HepG2 (cell line): ENCODE results near the gene IZUMO4. TPM values are rescaled to one million over a fixed set of nuclear protein-coding genes. Genes with fewer than 3 reads are reported as not detected.

Experiments used
- ADNP ChIP-seq: sonication (generic); formaldehyde crosslinking; IDR thresholded peaks from 2 replicates; pipeline ENCODE4 v1.4.0; 2020; ENCODE audit warnings: missing genetic modification reagents
- CSRNP1 ChIP-seq: sonication (generic); formaldehyde crosslinking; IDR thresholded peaks from 2 replicates; pipeline ENCODE4 v1.8.1; 2023; ENCODE audit warnings: mild to moderate bottlenecking, missing genetic modification reagents
- FOXC1 ChIP-seq: sonication (generic); formaldehyde crosslinking; IDR thresholded peaks from 2 replicates; pipeline ENCODE4 v1.8.0; 2022; ENCODE audit warnings: mild to moderate bottlenecking, missing genetic modification reagents, borderline replicate concordance
- HDAC1 ChIP-seq: sonication (generic); formaldehyde crosslinking; IDR thresholded peaks from 2 replicates; pipeline ENCODE4 v1.5.1; 2020; ENCODE audit warnings: mild to moderate bottlenecking, missing genetic modification reagents
- JARID2 ChIP-seq: sonication (generic); formaldehyde crosslinking; IDR thresholded peaks from 2 replicates; pipeline ENCODE4 v1.8.1; 2023; ENCODE audit warnings: missing genetic modification reagents, inconsistent platforms; ENCODE audit not compliant: insufficient replicate concordance
- KLF6 ChIP-seq: IDR thresholded peaks from 2 replicates; pipeline ENCODE4 v1.8.0; 2016; ENCODE audit warnings: missing biosample characterization, missing genetic modification reagents
- PREB ChIP-seq: sonication (generic); formaldehyde crosslinking; IDR thresholded peaks from 2 replicates; pipeline ENCODE4 v1.4.0; 2020; ENCODE audit warnings: missing genetic modification reagents
- SALL2 ChIP-seq: sonication (generic); formaldehyde crosslinking; IDR thresholded peaks from 2 replicates; pipeline ENCODE4 v1.8.1; 2023; ENCODE audit warnings: mild to moderate bottlenecking, missing genetic modification reagents, inconsistent platforms
- ZBTB38 ChIP-seq: sonication (generic); formaldehyde crosslinking; IDR thresholded peaks from 2 replicates; pipeline ENCODE4 v1.5.1; 2020; ENCODE audit warnings: mild to moderate bottlenecking, missing genetic modification reagents
- ZKSCAN5 ChIP-seq: sonication (generic); formaldehyde crosslinking; IDR thresholded peaks from 2 replicates; pipeline ENCODE4 v1.5.1; 2020; ENCODE audit warnings: mild to moderate bottlenecking, missing genetic modification reagents
- ZNF136 ChIP-seq: sonication (generic); formaldehyde crosslinking; IDR thresholded peaks from 2 replicates; pipeline ENCODE4 v1.8.1; 2022; ENCODE audit warnings: low read depth, mild to moderate bottlenecking, moderate library complexity, missing genetic modification reagents
- ZNF292 ChIP-seq: sonication (generic); formaldehyde crosslinking; IDR thresholded peaks from 2 replicates; pipeline ENCODE4 v1.8.1; 2022; ENCODE audit warnings: mild to moderate bottlenecking, low read depth, missing genetic modification reagents, borderline replicate concordance
- ZNF317 ChIP-seq: sonication (generic); formaldehyde crosslinking; IDR thresholded peaks from 2 replicates; pipeline ENCODE4 v1.5.0; 2020; ENCODE audit warnings: mild to moderate bottlenecking, missing genetic modification reagents
- ZNF33B ChIP-seq: sonication (generic); formaldehyde crosslinking; IDR thresholded peaks from 2 replicates; pipeline ENCODE4 v1.5.1; 2020; ENCODE audit warnings: mild to moderate bottlenecking, missing genetic modification reagents
- ZNF354B ChIP-seq: sonication (generic); formaldehyde crosslinking; IDR thresholded peaks from 2 replicates; pipeline ENCODE4 v1.8.0; 2022; ENCODE audit warnings: mild to moderate bottlenecking, missing genetic modification reagents
- ZNF607 ChIP-seq: sonication (generic); formaldehyde crosslinking; IDR thresholded peaks from 2 replicates; pipeline ENCODE4 v1.5.1; 2020; ENCODE audit warnings: missing genetic modification reagents, mild to moderate bottlenecking, borderline replicate concordance
- ZNF615 ChIP-seq: sonication (generic); formaldehyde crosslinking; IDR thresholded peaks from 2 replicates; pipeline ENCODE4 v1.5.0; 2020; ENCODE audit warnings: mild to moderate bottlenecking, missing genetic modification reagents, borderline replicate concordance
- ZNF678 ChIP-seq: sonication (generic); formaldehyde crosslinking; IDR thresholded peaks from 2 replicates; pipeline ENCODE4 v1.4.0; 2020; ENCODE audit warnings: mild to moderate bottlenecking, missing genetic modification reagents
- ZNF816 ChIP-seq: sonication (generic); formaldehyde crosslinking; IDR thresholded peaks from 2 replicates; pipeline ENCODE4 v1.8.0; 2022; ENCODE audit warnings: missing genetic modification reagents, mild to moderate bottlenecking, borderline replicate concordance
- ZNF891 ChIP-seq: sonication (generic); formaldehyde crosslinking; IDR thresholded peaks from 2 replicates; pipeline ENCODE4 v1.5.0; 2020; ENCODE audit warnings: mild to moderate bottlenecking, missing genetic modification reagents
- polyA plus RNA-seq, 8 experiments: library from polyadenylated mRNA; depleted of rRNA in 3 of 8; stranded (reverse) in 7 of 8; unstranded in 1 of 8; fragments of >200 nt; fragmentation: Illumina TruSeq in 4 of 8; extraction: Trizol in 4 of 8; gene quantifications; 2 replicates each; pipeline versions ENCODE4 v1.2.1 to v1.2.3, GENCODE V29; 2011 to 2016; ENCODE audit warnings: low read depth in 4 of 8, missing spikeins in 1 of 8, mixed read lengths in 1 of 8; ENCODE audit not compliant: insufficient read depth in 1 of 8
- total RNA-seq, 5 experiments: library from RNA; depleted of rRNA; stranded (reverse); fragments of >200 nt; fragmentation: Illumina TruSeq; extraction: Trizol; gene quantifications; 2 replicates each; pipeline ENCODE4 v1.2.3, GENCODE V29; 2016; ENCODE audit warnings: low read depth in 1 of 5
- TF ChIP-seq, protein P1 (sequence below): sonication (generic); formaldehyde crosslinking; IDR thresholded peaks from 2 replicates; pipeline ENCODE4 v1.4.0; 2020; ENCODE audit warnings: missing genetic modification reagents
- TF ChIP-seq, protein P2 (sequence below): sonication (generic); formaldehyde crosslinking; IDR thresholded peaks from 2 replicates; pipeline ENCODE4 v1.9.0; 2021; ENCODE audit warnings: missing genetic modification reagents, borderline replicate concordance

The IZUMO4 gene
- total and polyA plus RNA-seq, 2 of the 13 experiments (the other 11 are each of a cell fraction or from before 2014, with no cell fraction given): 0.77 to 3.9 TPM

- TF ChIP-seq, protein P1, sequence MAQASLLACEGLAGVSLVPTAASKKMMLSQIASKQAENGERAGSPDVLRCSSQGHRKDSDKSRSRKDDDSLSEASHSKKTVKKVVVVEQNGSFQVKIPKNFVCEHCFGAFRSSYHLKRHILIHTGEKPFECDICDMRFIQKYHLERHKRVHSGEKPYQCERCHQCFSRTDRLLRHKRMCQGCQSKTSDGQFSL (CRISPR knock-in tag): peak; percentile 30
- no peak for TF ChIP-seq ZNF292 (CRISPR knock-in tag)
- no peak for TF ChIP-seq ZNF891
- TF ChIP-seq HDAC1 (CRISPR knock-in tag): peak; percentile 70; the same call in 1 of the 2 replicates
- TF ChIP-seq ZNF816 (CRISPR knock-in tag): peak; percentile 64; the same call in 1 of the 2 replicates
- TF ChIP-seq ZNF317 (CRISPR knock-in tag): peak; percentile 70; the same call in 1 of the 2 replicates
- no peak for TF ChIP-seq ZNF678 (CRISPR knock-in tag)
- TF ChIP-seq ZBTB38: peak; percentile 25; the same call in 1 of the 2 replicates
- no peak for TF ChIP-seq ZNF354B (CRISPR knock-in tag)
- peak; percentile 55; the same call in 1 of the 2 replicates for TF ChIP-seq SALL2
- TF ChIP-seq ZNF136 (CRISPR knock-in tag): no peak
- TF ChIP-seq ZKSCAN5 (CRISPR knock-in tag): no peak
- TF ChIP-seq ZNF607 (CRISPR knock-in tag): no peak; the same call in 1 of the 2 replicates
- TF ChIP-seq ZNF615 (CRISPR knock-in tag): no peak
- no peak for TF ChIP-seq PREB (CRISPR knock-in tag)
- no peak for TF ChIP-seq CSRNP1
- TF ChIP-seq KLF6 (CRISPR knock-in tag): no peak
- TF ChIP-seq JARID2 (CRISPR knock-in tag): no peak
- TF ChIP-seq FOXC1 (CRISPR knock-in tag): peak; percentile 43; the same call in 1 of the 2 replicates
- TF ChIP-seq ZNF33B: no peak
- TF ChIP-seq, protein P2, sequence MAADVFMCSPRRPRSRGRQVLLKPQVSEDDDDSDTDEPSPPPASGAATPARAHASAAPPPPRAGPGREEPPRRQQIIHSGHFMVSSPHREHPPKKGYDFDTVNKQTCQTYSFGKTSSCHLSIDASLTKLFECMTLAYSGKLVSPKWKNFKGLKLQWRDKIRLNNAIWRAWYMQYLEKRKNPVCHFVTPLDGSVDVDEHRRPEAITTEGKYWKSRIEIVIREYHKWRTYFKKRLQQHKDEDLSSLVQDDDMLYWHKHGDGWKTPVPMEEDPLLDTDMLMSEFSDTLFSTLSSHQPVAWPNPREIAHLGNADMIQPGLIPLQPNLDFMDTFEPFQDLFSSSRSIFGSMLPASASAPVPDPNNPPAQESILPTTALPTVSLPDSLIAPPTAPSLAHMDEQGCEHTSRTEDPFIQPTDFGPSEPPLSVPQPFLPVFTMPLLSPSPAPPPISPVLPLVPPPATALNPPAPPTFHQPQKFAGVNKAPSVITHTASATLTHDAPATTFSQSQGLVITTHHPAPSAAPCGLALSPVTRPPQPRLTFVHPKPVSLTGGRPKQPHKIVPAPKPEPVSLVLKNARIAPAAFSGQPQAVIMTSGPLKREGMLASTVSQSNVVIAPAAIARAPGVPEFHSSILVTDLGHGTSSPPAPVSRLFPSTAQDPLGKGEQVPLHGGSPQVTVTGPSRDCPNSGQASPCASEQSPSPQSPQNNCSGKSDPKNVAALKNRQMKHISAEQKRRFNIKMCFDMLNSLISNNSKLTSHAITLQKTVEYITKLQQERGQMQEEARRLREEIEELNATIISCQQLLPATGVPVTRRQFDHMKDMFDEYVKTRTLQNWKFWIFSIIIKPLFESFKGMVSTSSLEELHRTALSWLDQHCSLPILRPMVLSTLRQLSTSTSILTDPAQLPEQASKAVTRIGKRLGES (CRISPR knock-in tag): 0 out of 2 replicates have a peak, but pooled peaks have one; percentile 48
- no peak; the same call in 1 of the 2 replicates for TF ChIP-seq ADNP (CRISPR knock-in tag)
These were observed 35.0 kb upstream of the IZUMO4 start (continued) for GRCh38 chr19:2061495-2062388.
